H1 (cell line): ENCODE measurements around the gene GPS2. TPM values are rescaled to one million over a fixed set of nuclear protein-coding genes. Genes with fewer than 3 reads are reported as not detected.

Source experiments
- CTCF ChIA-PET: fragments of 300-600 bp; sonication (Branson Sonifier 250); formaldehyde crosslinking; loops from one replicate; lab custom pipeline; 2021; ENCODE audit not compliant: partially characterized antibody; lab: Charles Lee
- POLR2A ChIA-PET: fragments of 300-600 bp; sonication (Branson Sonifier 250); formaldehyde crosslinking; loops from one replicate; lab custom pipeline; 2021; ENCODE audit warnings: inconsistent platforms; ENCODE audit not compliant: partially characterized antibody; lab: Charles Lee
- DNase-seq, 2 experiments: peaks; one replicate each; pipeline versions ENCODE4 v3.0.0 to v3.0.0-alpha.2; 2010 to 2022; ENCODE audit warnings: low spot score in 2 of 2, low read depth in 1 of 2, mixed read lengths in 1 of 2
- FAIRE-seq: peaks from 2 replicates; lab custom pipeline; 2011; peaks lifted over from hg19 to GRCh38; lab: Jason Lieb, UNC
- H2AFZ ChIP-seq: 2 replicates; pipeline ENCODE4 v1.8.1; 2012; ENCODE audit warnings: low read length, inconsistent platforms
- H2AK5ac ChIP-seq: 2 replicates; pipeline ENCODE4 v1.6.1; 2013; ENCODE audit warnings: low read depth, low read length
- H2BK120ac ChIP-seq: replicated peaks from 2 replicates; pipeline ENCODE3; 2013; ENCODE audit warnings: low read depth, low read length, inconsistent platforms
- H2BK12ac ChIP-seq: 2 replicates; pipeline ENCODE4 v1.6.1; 2013; ENCODE audit warnings: low read depth, low read length
- H2BK15ac ChIP-seq: 2 replicates; pipeline ENCODE4 v1.6.1; 2013; ENCODE audit warnings: low read length
- H2BK20ac ChIP-seq: 2 replicates; pipeline ENCODE4 v1.6.1; 2013; ENCODE audit warnings: low read length
- H2BK5ac ChIP-seq: 2 replicates; pipeline ENCODE4 v1.6.1; 2013; ENCODE audit warnings: low read depth, low read length
- H3K14ac ChIP-seq: 2 replicates; pipeline ENCODE4 v1.6.1; 2013; ENCODE audit warnings: inconsistent platforms; ENCODE audit not compliant: insufficient read length
- H3K18ac ChIP-seq: 2 replicates; pipeline ENCODE4 v1.6.1; 2013; ENCODE audit warnings: low read length; ENCODE audit errors: extremely low read depth
- H3K23ac ChIP-seq: 2 replicates; pipeline ENCODE4 v1.6.1; 2013; ENCODE audit warnings: inconsistent platforms; ENCODE audit not compliant: insufficient read length
- H3K23me2 ChIP-seq: 2 replicates; pipeline ENCODE4 v1.6.1; 2013; ENCODE audit warnings: low read depth, low read length
- H3K27ac ChIP-seq: 2 replicates; pipeline ENCODE4 v1.6.1; 2011; ENCODE audit warnings: low read depth, low read length, inconsistent platforms
- H3K27me3 ChIP-seq, 4 experiments: replicated peaks in 1 of 4; 1 replicate in 1 of 4; 2 replicates in 3 of 4; pipeline versions ENCODE4 v1.6.1 to v1.8.1; 2011 to 2013; ENCODE audit warnings: low read length in 3 of 4, mild to moderate bottlenecking in 3 of 4, inconsistent platforms in 2 of 4, mixed read lengths in 2 of 4, moderate library complexity in 1 of 4; ENCODE audit not compliant: control insufficient read depth in 3 of 4, insufficient read depth in 3 of 4; ENCODE audit errors: extremely low read depth in 1 of 4
- H3K36me3 ChIP-seq, 4 experiments: 2 replicates each; pipeline versions ENCODE4 v1.6.1 to v1.8.1; 2011 to 2013; ENCODE audit warnings: mild to moderate bottlenecking in 4 of 4, low read length in 3 of 4, moderate library complexity in 2 of 4, control low read depth in 1 of 4, inconsistent platforms in 1 of 4; ENCODE audit not compliant: insufficient read depth in 4 of 4, control insufficient read depth in 2 of 4
- H3K4ac ChIP-seq: replicated peaks from 2 replicates; pipeline ENCODE3; 2013; ENCODE audit warnings: low read length, low read depth, mixed read lengths, inconsistent platforms; ENCODE audit not compliant: insufficient read length
- H3K4me1 ChIP-seq, 4 experiments: replicated peaks in 1 of 4; 1 replicate in 1 of 4; 2 replicates in 3 of 4; pipeline versions ENCODE4 v1.6.1 to v1.8.1; 2011 to 2013; ENCODE audit warnings: low read length in 3 of 4, inconsistent platforms in 2 of 4, mixed read lengths in 1 of 4; ENCODE audit not compliant: insufficient read depth in 4 of 4, control insufficient read depth in 3 of 4
- H3K4me2 ChIP-seq, 2 experiments: 2 replicates each; pipeline versions ENCODE4 v1.6.1 to v1.8.1; 2011 to 2013; ENCODE audit warnings: low read depth in 2 of 2, low read length in 2 of 2, control low read depth in 1 of 2, inconsistent platforms in 1 of 2, mild to moderate bottlenecking in 1 of 2; ENCODE audit not compliant: insufficient read depth in 1 of 2
- H3K4me3 ChIP-seq, 4 experiments: fragments of 200-600, 300-600 bp in 1 of 4; sonication (generic), shearing (Covaris generic), sonication (Bioruptor Twin) in 1 of 4; 2 replicates each; pipeline versions ENCODE4 v1.5.1 to v1.8.1; 2011 to 2016; ENCODE audit warnings: low read length in 4 of 4, low read depth in 3 of 4, control low read depth in 2 of 4, inconsistent platforms in 2 of 4, mild to moderate bottlenecking in 2 of 4, mixed read lengths in 1 of 4, moderate library complexity in 1 of 4; ENCODE audit not compliant: insufficient read depth in 2 of 4; ENCODE audit errors: extremely low read depth in 1 of 4
- H3K56ac ChIP-seq: replicated peaks from 2 replicates; pipeline ENCODE3; 2013; ENCODE audit warnings: low read depth, mild to moderate bottlenecking, mixed read lengths, low read length, inconsistent platforms; ENCODE audit not compliant: insufficient read length
- H3K79me1 ChIP-seq: 2 replicates; pipeline ENCODE4 v1.6.1; 2013; ENCODE audit warnings: low read depth, low read length, control low read depth
- H3K79me2 ChIP-seq, 2 experiments: 2 replicates each; pipeline versions ENCODE4 v1.6.1 to v1.8.1; 2012 to 2013; ENCODE audit warnings: low read length in 2 of 2, mild to moderate bottlenecking in 2 of 2, inconsistent platforms in 1 of 2; ENCODE audit not compliant: insufficient read depth in 2 of 2, control insufficient read depth in 1 of 2
- H3K9ac ChIP-seq, 4 experiments: replicated peaks in 1 of 4; 1 replicate in 1 of 4; 2 replicates in 3 of 4; pipeline versions ENCODE4 v1.6.1 to v1.8.1; 2011 to 2013; ENCODE audit warnings: low read depth in 3 of 4, low read length in 3 of 4, control low read depth in 2 of 4, mild to moderate bottlenecking in 2 of 4, moderate library complexity in 2 of 4, inconsistent platforms in 1 of 4; ENCODE audit errors: extremely low read depth in 1 of 4
- H3K9me3 ChIP-seq, 2 experiments: 2 replicates each; pipeline versions ENCODE4 v1.6.1 to v1.8.1; 2012 to 2013; ENCODE audit warnings: mild to moderate bottlenecking in 2 of 2, moderate library complexity in 2 of 2, control low read depth in 1 of 2, inconsistent platforms in 1 of 2, low read depth in 1 of 2, low read length in 1 of 2, mixed read lengths in 1 of 2; ENCODE audit not compliant: insufficient read depth in 2 of 2
- H4K20me1 ChIP-seq, 2 experiments: replicated peaks in 1 of 2; 2 replicates each; pipeline versions ENCODE3 to v1.8.1; 2011 to 2013; ENCODE audit warnings: inconsistent platforms in 2 of 2, low read length in 2 of 2, mild to moderate bottlenecking in 1 of 2; ENCODE audit not compliant: insufficient read depth in 2 of 2, control insufficient read depth in 1 of 2
- H4K5ac ChIP-seq: 2 replicates; pipeline ENCODE4 v1.6.1; 2013; ENCODE audit warnings: low read length, low read depth, mixed read lengths, inconsistent platforms; ENCODE audit not compliant: insufficient read length
- H4K8ac ChIP-seq: 2 replicates; pipeline ENCODE4 v1.8.0; 2013; ENCODE audit warnings: mild to moderate bottlenecking, moderate library complexity, low read length, inconsistent platforms; ENCODE audit not compliant: insufficient read depth; ENCODE audit errors: extremely low read depth
- H4K91ac ChIP-seq: replicated peaks from 2 replicates; pipeline ENCODE3; 2013; ENCODE audit warnings: low read length, mixed read lengths, inconsistent platforms; ENCODE audit not compliant: insufficient read length
- BCL11A ChIP-seq, 2 experiments: IDR thresholded peaks; one replicate each; pipeline ENCODE4 v1.6.1; 2011; ENCODE audit warnings: low read depth in 2 of 2, low read length in 2 of 2, mild to moderate bottlenecking in 2 of 2
- CBX5 ChIP-seq: fragments of 300-800, 300-1000 bp; sonication (generic); IDR thresholded peaks from 2 replicates; pipeline ENCODE4 v1.7.1; 2016; ENCODE audit warnings: antibody characterized with exemption, low read length, low read depth
- HDAC2 ChIP-seq, 2 experiments: fragments of 300-600 bp in 1 of 2; sonication (generic) in 1 of 2; IDR thresholded peaks; 2 replicates each; pipeline ENCODE4 v1.6.1; 2011 to 2012; ENCODE audit warnings: low read depth in 2 of 2, low read length in 2 of 2, mild to moderate bottlenecking in 2 of 2, moderate library complexity in 2 of 2, borderline replicate concordance in 1 of 2, inconsistent platforms in 1 of 2
- JUND ChIP-seq: IDR thresholded peaks from 2 replicates; pipeline ENCODE4 v1.6.1; 2011; ENCODE audit warnings: mild to moderate bottlenecking, improper control_type of control experiment, low read length
- MAFK ChIP-seq: IDR thresholded peaks from 2 replicates; pipeline ENCODE4 v1.6.1; 2012; ENCODE audit warnings: low read depth, mild to moderate bottlenecking, improper control_type of control experiment, low read length
- POLR2AphosphoS5 ChIP-seq: IDR thresholded peaks from 2 replicates; pipeline ENCODE4 v1.6.1; 2011; ENCODE audit warnings: low read depth, low read length
- RXRA ChIP-seq: IDR thresholded peaks from 2 replicates; pipeline ENCODE4 v1.6.1; 2011; ENCODE audit warnings: low read depth, mild to moderate bottlenecking, low read length, moderate library complexity; ENCODE audit not compliant: insufficient read depth
- SRF ChIP-seq: IDR thresholded peaks from 2 replicates; pipeline ENCODE4 v1.6.1; 2011; ENCODE audit warnings: mild to moderate bottlenecking, low read depth, low read length, moderate library complexity
- WGBS, 2 experiments: shearing (Covaris generic) in 1 of 2; methylation state at CpG; one replicate each; pipeline versions ENCODE4 v1.1.6 to v1.1.7; 2013 to 2015; ENCODE audit warnings: low lambda C conversion rate in 2 of 2, mixed read lengths in 2 of 2, inconsistent platforms in 1 of 2, low coverage in 1 of 2, missing lambda C conversion rate in 1 of 2; ENCODE audit not compliant: insufficient replicate concordance in 2 of 2, insufficient coverage in 1 of 2, insufficient read length in 1 of 2; ENCODE audit errors: extremely low coverage in 1 of 2, missing lambda C conversion rate in 1 of 2; 5-methylcytosine and 5-hydroxymethylcytosine counted together
- polyA plus RNA-seq, 7 experiments: library from polyadenylated mRNA; depleted of rRNA in 3 of 7; stranded (reverse) in 5 of 7; unstranded in 2 of 7; fragments of >200 nt in 5 of 7; fragments of 200-250 nt in 2 of 7; gene quantifications; 1 replicate in 5 of 7; 2 replicates in 1 of 7; 4 replicates in 1 of 7; pipeline versions ENCODE4 v1.2.1 to v1.2.3, GENCODE V29; 2011 to 2013; ENCODE audit warnings: missing spikeins in 2 of 7, mixed read lengths in 2 of 7
- total RNA-seq: library from RNA; stranded (reverse); fragmentation: NEBNext Ultra II Directional; extraction: Animal tissue kit (Norgen Biotek cat#: 25700); gene quantifications from 2 replicates; pipeline ENCODE4 v1.2.1, GENCODE V29; 2021
- TF ChIP-seq, protein P1 (sequence below): IDR thresholded peaks from 2 replicates; pipeline ENCODE4 v1.6.1; 2011; ENCODE audit warnings: low read length, improper control_type of control experiment

Gene GPS2
- total and polyA plus RNA-seq, 2 of the 8 experiments (the other 6 are each of a cell fraction or from before 2014, with no cell fraction given) = 67.0 to 152 TPM

DNA sequence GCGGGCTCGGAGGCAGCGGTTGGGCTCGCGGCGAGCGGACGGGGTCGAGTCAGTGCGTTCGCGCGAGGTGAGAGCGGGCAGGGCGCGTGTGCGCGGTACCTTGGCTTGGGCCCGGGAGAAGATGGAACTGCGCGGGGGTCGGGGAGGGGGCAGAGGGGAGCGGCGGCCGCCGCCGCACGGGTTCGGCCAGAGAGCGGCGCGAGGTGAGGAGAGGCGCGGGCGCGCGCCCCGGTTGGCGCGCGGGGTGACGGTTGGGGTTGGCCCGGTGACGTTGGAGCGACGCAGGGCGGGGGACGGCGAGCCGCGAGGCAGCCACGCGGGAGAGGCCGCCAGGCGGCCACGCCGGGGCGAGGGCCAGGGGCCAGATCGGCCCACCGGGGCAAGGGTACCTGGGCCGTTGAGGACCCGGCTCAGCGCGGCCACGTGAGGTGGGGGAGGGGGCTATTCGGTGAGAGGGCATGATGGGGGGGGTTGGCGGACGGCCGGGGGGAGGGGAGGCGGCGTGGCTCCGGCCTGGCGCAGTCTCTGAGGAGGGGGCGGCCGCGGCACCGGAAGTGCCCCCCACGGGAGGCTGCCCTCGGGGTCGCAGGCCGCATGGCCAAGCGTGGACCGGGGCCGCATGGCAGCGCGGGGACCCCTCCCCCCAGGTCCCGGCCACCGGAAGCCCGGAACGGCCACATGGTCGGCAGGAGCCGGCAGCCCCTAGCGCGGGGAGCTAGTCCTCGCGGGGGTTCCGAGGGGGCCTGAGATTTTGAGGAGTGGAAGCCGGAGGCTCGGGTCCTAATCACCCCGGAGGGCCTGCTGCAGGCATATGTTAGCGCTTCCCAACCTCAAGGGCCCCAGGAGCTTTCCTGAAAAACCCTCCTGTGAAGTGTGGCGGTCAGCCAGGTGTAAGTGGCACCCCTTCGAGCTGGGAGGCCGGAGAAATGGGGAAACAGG lies 7.2 kb downstream of the GPS2 start:
- Histone ChIP-seq H4K20me1 (peaks cover 21 to 24% of the 10 kb centered on the region in 2 experiments), H2BK5ac (peak overlapping the region; percentile 97), H4K91ac (peak overlapping the region; percentile 88), H2BK20ac (0 out of 2 replicates have a peak overlapping the region, but pooled peaks have one; percentile 32), H3K14ac (no peak overlapping the region), H3K56ac (peak overlapping the region; percentile 94), H2BK12ac (no peak overlapping the region), H3K79me2 (peaks cover 17 to 35% of the 10 kb centered on the region in 2 experiments), H3K9me3 (no peaks in the 10 kb centered on the region), H3K4me3 (peak overlapping the region; percentile 87 to 97 (median 90)), H3K23ac (no peak overlapping the region), H3K27ac (peak overlapping the region; percentile 92), H4K5ac (peak overlapping the region; percentile 72), H3K36me3 (peaks cover 27 to 35% (median 32%) of the 10 kb centered on the region in 4 experiments), H3K4me2 (peak overlapping the region; percentile 88 to 99), H3K27me3 (no peaks in the 10 kb centered on the region), H2AFZ (no peak overlapping the region), H2AK5ac (peak overlapping the region; percentile 96; the same call in 1 of the 2 replicates), H3K9ac (peak overlapping the region; percentile 94 to 100 (median 98)), H2BK15ac (0 out of 2 replicates have a peak overlapping the region, but pooled peaks have one; percentile 88), H3K4ac (peak overlapping the region; percentile 99), H3K79me1 (peaks cover 8% of the 10 kb centered on the region), H3K23me2 (peaks cover 10% of the 10 kb centered on the region), H3K18ac (peak overlapping the region; percentile 97), H4K8ac (peak overlapping the region; percentile 88), H3K4me1 (peaks cover 0 to 14% (median 6%) of the 10 kb centered on the region in 4 experiments; a peak in 5 of 7 replicates), H2BK120ac (peak overlapping the region; percentile 70)
- ChIA-PET POLR2A (interaction anchor here (0.6 to 11.3 kb wide), 26 partner anchors 9 to 263 kb away, joined by 3 to 223 read pairs (median 6); partner anchors contain the start of genes ACAP1, CLDN7, CTDNEP1 and GABARAP), CTCF (interaction anchor here (0.6 to 4.5 kb wide), 8 partner anchors 11 to 262 kb away, joined by 3 to 22 read pairs (median 3); partner anchors contain the start of gene ASGR1)
- peak in 1 of 2 experiments; percentile 72 for DNase-seq
- 6% methylated on average over 19 of the region's 104 CpGs; no CpG with 5 or more reads in 1 of the 2 experiments for WGBS, 2 experiments
- FAIRE-seq = no peak
- no peak for TF ChIP-seq SRF
- no peak for TF ChIP-seq BCL11A (IDR thresholded peaks at IDR 0.05; ENCODE audit: low read depth in 2 of 2, low read length in 2 of 2)
- no peak for TF ChIP-seq HDAC2 (IDR thresholded peaks at IDR 0.05; ENCODE audit: borderline replicate concordance in 1 of 2, low read depth in 2 of 2, low read length in 2 of 2)
- TF ChIP-seq POLR2AphosphoS5 = peak; percentile 14; the same call in 1 of the 2 replicates
- no peak for TF ChIP-seq JUND
- TF ChIP-seq, protein P1, sequence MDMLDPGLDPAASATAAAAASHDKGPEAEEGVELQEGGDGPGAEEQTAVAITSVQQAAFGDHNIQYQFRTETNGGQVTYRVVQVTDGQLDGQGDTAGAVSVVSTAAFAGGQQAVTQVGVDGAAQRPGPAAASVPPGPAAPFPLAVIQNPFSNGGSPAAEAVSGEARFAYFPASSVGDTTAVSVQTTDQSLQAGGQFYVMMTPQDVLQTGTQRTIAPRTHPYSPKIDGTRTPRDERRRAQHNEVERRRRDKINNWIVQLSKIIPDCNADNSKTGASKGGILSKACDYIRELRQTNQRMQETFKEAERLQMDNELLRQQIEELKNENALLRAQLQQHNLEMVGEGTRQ = no peak
- no peak for TF ChIP-seq CBX5
- no peak for TF ChIP-seq MAFK
- no peak for TF ChIP-seq RXRA
